ENCODE data around the gene TRIM9. TPM values are rescaled to one million over a fixed set of nuclear protein-coding genes. Genes with fewer than 3 reads are reported as not detected.

TRIM9 gene
- total RNA-seq, 4 donors from 2014 or later: 0.56 to 2.6 (median 1.8) TPM

- Histone ChIP-seq H3K4me3 (replicated peaks in 1 of 3) (no peak overlapping the region), H3K36me3 (no peaks in the 10 kb centered on the region), H3K27ac (no peak overlapping the region), H3K4me1 (no peaks in the 10 kb centered on the region), H3K9me3 (no peaks in the 10 kb centered on the region), H3K27me3 (no peaks in the 10 kb centered on the region)
- intact Hi-C loops (cut with DNase I): no loop called here
- no peak for DNase-seq
- TF ChIP-seq POLR2A (IDR thresholded peaks at IDR 0.05) (no peak), CTCF (IDR thresholded peaks at IDR 0.05) (no peak)
- 89 to 91% methylated on average over 7 of the region's 7 CpGs for WGBS, 2 donors
These were observed 55.7 kb downstream of the TRIM9 start for GRCh38 chr14:51039252-51039651.

DNA sequence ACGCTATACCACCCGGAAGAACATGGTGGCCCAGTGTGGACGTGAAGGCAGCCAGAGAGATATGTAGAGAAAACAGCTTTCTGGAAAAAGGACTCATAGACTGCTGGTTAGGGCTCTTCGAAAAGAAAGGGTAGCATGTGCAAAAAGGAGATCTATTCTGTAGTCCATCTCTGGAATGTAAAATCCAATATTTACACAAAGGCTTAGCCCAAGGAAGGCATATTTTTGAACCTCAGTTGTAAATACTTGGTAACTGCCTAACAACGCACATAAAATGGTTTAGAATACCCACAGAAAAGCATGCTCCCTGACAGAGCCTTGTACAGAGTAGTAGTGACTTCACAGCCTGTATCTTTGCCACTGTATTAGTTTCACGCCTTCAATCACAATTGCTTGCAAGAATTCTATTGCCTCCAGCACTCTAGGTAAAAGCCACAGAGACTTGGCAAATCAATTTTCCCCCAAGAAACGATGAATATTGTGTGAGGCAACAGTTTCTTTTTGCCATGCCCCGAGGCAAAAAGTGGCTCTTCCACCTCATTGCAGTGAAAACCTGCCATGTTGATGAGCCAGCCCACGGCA lies 59.2 kb downstream of the TRIM9 start:
- Histone ChIP-seq H3K9me3 (no peaks in the 10 kb centered on the region), H3K27ac (no peak overlapping the region), H3K27me3 (no peaks in the 10 kb centered on the region), H3K36me3 (no peaks in the 10 kb centered on the region), H3K4me3 (replicated peaks in 1 of 3) (no peak overlapping the region), H3K4me1 (no peaks in the 10 kb centered on the region)
- TF ChIP-seq POLR2A (IDR thresholded peaks at IDR 0.05) (no peak), CTCF (IDR thresholded peaks at IDR 0.05) (no peak)
- DNase-seq: no peak
- 76% methylated on average over 9 of the region's 9 CpGs for WGBS, 2 donors
- intact Hi-C loops (cut with DNase I): no loop called here

DNA sequence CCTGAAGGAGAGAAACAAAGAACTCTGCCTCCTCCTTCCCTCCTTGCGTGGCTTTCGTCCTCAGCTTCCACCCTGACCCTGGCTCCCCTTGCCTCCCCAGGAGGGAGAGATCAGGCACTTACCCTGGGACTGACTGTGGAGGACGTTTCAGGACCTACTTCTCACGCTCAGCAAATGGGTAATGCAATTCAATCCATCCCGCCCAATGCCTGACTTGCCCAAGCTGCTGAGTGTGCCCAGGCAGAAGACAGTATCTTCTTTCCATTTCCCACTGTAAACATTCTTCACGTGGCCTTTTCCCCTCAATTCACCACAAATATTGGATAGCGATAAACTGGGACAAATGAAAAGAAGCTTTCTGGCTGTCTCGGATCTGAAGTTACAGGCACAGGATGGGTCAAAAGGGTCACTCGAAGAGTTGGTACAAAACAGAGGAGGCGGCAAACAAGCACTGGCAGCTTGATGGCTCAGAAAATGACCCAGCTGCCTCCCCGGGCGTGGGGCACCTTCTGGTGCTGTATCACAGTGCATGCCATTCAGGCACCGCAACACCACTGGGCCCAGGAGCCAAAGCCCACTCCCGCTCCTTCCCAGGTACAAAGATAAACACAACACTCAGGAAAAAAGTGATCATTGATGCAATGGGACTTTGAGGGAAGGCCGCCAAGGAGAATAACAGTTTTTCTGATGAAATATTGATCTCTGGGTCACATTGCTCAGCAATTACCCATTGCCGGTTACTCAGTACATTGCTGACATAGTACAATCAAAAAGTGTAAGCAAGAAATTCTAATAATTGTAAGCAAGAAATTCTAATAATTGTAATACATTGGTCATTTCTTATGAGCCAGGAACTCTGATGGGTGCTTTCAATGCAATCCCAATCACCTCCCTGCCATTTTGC lies 65.8 kb downstream of the TRIM9 start:
- Histone ChIP-seq H3K27ac (no peak overlapping the region), H3K27me3 (no peaks in the 10 kb centered on the region), H3K4me3 (replicated peaks in 1 of 3) (no peak overlapping the region), H3K4me1 (no peaks in the 10 kb centered on the region), H3K9me3 (no peaks in the 10 kb centered on the region), H3K36me3 (no peaks in the 10 kb centered on the region)
- TF ChIP-seq CTCF (IDR thresholded peaks at IDR 0.05): no peak
- no peak for TF ChIP-seq POLR2A (IDR thresholded peaks at IDR 0.05)
- DNase-seq: no peak
- intact Hi-C loops (cut with DNase I): no loop called here
- 83 to 86% methylated on average over 16 of the region's 16 CpGs for WGBS, 2 donors

DNA sequence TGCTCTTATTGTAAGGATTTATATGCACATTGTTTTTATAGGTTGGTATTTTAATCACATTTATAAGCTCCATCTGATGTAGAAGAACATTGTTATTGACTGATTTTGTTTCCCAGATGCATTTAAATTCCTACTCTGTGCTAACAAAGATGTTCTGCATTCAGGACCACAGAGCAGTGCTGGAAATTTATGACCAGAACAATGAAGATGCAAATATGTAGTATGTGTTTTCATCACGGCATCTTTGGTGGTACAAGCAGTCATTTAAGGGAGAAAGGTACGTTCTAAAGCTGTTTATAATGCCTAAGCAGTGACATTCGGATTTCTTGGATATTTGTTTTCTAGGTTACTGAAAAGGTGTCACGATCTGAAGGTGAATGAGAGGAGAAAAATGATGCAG lies 66.5 kb downstream of the TRIM9 start:
- Histone ChIP-seq H3K27ac (no peak overlapping the region), H3K9me3 (no peaks in the 10 kb centered on the region), H3K4me1 (no peaks in the 10 kb centered on the region), H3K27me3 (no peaks in the 10 kb centered on the region), H3K4me3 (replicated peaks in 1 of 3) (no peak overlapping the region), H3K36me3 (no peaks in the 10 kb centered on the region)
- WGBS, 2 donors: 74 to 77% methylated on average over 4 of the region's 4 CpGs
- intact Hi-C loops (cut with DNase I): no loop called here
- no peak for DNase-seq
- no peak for TF ChIP-seq POLR2A (IDR thresholded peaks at IDR 0.05)
- no peak for TF ChIP-seq CTCF (IDR thresholded peaks at IDR 0.05)

GRCh38 chr14:51024377-51024776 lies 70.5 kb downstream of the TRIM9 start:
- H3K27me3 ChIP-seq: no peaks in the 10 kb centered on the region
- no peaks in the 10 kb centered on the region for H3K36me3 ChIP-seq
- TF ChIP-seq POLR2A (IDR thresholded peaks at IDR 0.05) (no peak), CTCF (IDR thresholded peaks at IDR 0.05) (no peak)
- no peak overlapping the region for H3K27ac ChIP-seq
- no peak overlapping the region for H3K4me3 ChIP-seq (replicated peaks in 1 of 3)
- no peak for DNase-seq
- intact Hi-C loops (cut with DNase I): no loop called here
- H3K9me3 ChIP-seq: no peaks in the 10 kb centered on the region
- no peaks in the 10 kb centered on the region for H3K4me1 ChIP-seq

Measured in thyroid gland (tissue), 4 donors.